HG03565 (cell line): Measurements from ENCODE around the gene SMC1A.

Source experiments
- ATAC-seq: cut with Tn5 transposase; IDR thresholded peaks from one replicate; pipeline ENCODE4 v1.9.1; 2021; ENCODE audit warnings: mild to moderate bottlenecking, moderate library complexity; ENCODE audit not compliant: unreplicated experiment

Gene SMC1A

DNA sequence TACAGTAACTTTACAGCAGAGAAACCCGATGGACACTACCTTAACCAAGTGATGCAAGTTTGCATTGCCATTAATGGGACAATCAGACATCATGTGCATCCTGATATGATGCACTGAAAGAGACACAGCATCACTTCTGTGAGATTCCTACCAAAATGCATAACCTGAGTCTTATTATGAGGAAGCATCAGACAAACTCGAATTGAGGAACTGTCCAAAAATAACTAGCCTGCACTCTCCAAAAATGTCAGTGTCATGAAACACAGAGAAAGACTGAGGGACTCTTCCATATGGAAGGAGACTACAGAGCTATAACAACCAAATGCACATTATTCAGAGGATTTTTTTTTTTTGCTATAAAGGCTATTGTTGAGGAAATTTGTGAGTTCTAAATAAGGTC lies 74.5 kb downstream of the SMC1A start:
- no peak for ATAC-seq

DNA sequence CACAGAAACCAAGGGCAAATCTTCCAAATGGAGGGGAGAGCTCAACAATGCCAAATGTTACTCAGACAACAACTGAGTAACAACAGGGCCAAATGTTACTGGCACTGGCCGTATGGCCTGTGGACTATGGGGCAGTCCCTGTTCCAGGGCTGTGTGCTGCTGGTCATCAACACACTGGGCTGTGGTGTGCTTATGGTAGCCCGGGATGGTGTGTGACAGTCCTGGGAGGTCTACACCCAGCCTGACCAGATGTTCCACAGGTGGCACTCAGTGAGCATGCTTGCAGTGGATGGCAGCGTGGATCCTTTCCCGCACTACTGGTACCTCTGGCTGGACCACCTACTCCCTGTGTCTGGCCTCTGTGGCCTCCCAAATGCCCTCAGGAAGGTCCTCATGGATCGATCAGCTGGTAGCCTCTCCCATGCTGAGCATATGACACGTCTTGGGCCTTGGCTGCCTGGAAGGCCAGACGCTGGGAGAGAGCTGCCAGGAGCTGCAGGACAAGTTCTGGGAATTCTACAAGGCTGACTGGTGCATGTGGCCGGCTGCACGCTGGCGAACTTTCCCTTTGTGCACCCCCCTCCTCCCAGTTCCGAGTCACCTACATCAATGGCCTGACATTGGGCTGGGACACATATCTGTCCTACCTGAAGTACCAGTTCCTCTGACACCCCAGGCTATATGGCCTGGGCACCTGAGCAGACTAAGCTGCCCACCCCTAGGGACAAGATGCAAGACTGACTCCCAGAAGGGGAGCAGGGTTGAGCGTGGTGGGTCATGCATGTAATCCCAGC lies 81.4 kb downstream of the SMC1A start:
- ATAC-seq: no peak

DNA sequence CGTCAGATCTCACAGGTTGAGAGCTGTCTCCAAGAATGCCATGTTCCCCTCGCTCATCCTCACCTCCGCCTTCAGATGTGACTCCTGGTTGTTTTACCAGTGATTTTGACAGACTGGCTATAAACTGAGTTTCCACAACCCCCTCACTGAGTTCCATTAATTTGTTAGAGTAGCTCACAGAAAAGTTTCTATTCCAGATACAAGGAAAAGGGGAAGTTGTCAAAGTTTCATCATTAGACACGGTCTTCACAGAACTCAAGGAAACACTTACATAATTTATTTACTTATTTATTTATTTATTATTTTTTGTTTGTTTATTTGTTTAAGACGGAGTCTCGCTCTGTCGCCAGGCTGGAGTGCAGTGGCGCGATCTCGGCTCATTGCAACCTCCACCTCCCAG lies 85.4 kb downstream of the SMC1A start:
- ATAC-seq: no peak

DNA sequence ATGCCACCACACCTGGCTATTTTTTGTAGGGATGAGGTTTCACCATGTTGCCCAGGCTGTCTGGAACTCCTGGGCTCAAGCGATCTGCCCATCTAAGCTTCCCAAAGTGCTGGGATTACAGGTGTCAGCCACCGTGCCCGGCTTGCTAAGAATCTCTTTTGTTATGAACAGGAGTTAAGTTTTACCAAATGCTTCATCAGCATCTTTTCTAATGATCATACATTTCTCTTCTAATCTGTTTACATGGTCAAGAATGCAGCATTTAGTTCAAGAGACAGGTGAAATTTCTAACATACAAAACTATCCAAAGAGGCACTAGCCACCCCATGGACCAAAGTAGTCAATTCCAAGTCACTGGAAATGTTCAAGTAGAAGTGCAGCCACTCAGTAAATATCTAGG lies 88.6 kb downstream of the SMC1A start:
- ATAC-seq: no peak

GRCh38 chrX:53332204-53332603 lies 90.2 kb downstream of the SMC1A start:
- ATAC-seq: no peak

GRCh38 chrX:53330331-53330730 lies 92.1 kb downstream of the SMC1A start:
- no peak for ATAC-seq

DNA sequence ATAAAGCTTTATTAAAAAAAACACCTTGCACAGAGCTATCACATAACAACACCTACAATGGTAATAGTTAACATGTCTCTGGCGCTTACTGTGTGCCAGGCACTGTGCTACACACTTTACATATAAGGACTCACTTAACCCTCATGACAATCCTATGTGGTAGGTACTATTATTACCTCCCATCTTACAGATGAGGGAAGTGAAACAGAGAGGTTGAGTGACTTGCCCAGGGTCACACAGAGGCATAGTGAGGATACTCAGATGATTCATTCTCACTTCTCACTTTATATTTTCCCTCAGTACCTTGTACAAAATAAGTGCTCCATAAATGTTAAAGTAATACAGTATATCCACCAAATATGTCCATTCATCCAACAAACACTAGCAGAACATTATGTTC lies 97.7 kb downstream of the SMC1A start:
- ATAC-seq: no peak
